MCF 10A (cell line): ENCODE measurements around the gene APBB1. TPM values are rescaled to one million over a fixed set of nuclear protein-coding genes. Genes with fewer than 3 reads are reported as not detected.

Source experiments
- BruUV-seq: library from RNA; stranded (reverse); fragments of 400-500 nt; replicated peaks from 2 replicates; lab custom pipeline; 2021; lab: Mats Ljungman, UMichigan
- CTCF ChIA-PET: fragments of 300-600 bp; sonication (Branson Sonifier 250); formaldehyde crosslinking; extraction: SDS; loops from one replicate; lab custom pipeline; 2021; ENCODE audit warnings: antibody characterized with exemption, inconsistent platforms; lab: Yijun Ruan, JAX
- POLR2A ChIA-PET: fragments of 300-600, 350-650 bp; sonication (Branson Sonifier 250); formaldehyde crosslinking; extraction: SDS; loops from one replicate; lab custom pipeline; 2020; ENCODE audit warnings: antibody characterized with exemption, inconsistent platforms; lab: Yijun Ruan, JAX
- DNase-seq: peaks from one replicate; pipeline ENCODE4 v3.0.0-alpha.2; 2018; ENCODE audit not compliant: unreplicated experiment
- H3K27ac Mint-ChIP-seq: one replicate; pipeline ENCODE4 v1.8.0; 2022; ENCODE audit warnings: mild to moderate bottlenecking, low read depth, mixed read lengths; ENCODE audit not compliant: unreplicated experiment
- H3K27me3 Mint-ChIP-seq: one replicate; pipeline ENCODE4 v1.8.0; 2022; ENCODE audit warnings: mixed read lengths; ENCODE audit not compliant: insufficient read depth, unreplicated experiment
- H3K36me3 Mint-ChIP-seq: one replicate; pipeline ENCODE4 v1.8.0; 2022; ENCODE audit warnings: mild to moderate bottlenecking, moderate library complexity, mixed read lengths; ENCODE audit not compliant: insufficient read depth, unreplicated experiment
- H3K4me1 Mint-ChIP-seq: one replicate; pipeline ENCODE4 v1.8.0; 2022; ENCODE audit warnings: mixed read lengths; ENCODE audit not compliant: insufficient read depth, unreplicated experiment
- H3K4me3 Mint-ChIP-seq: one replicate; pipeline ENCODE4 v1.8.0; 2022; ENCODE audit warnings: mild to moderate bottlenecking, moderate library complexity, mixed read lengths; ENCODE audit not compliant: unreplicated experiment
- H3K9me3 Mint-ChIP-seq: one replicate; pipeline ENCODE4 v1.8.0; 2022; ENCODE audit warnings: mixed read lengths; ENCODE audit not compliant: unreplicated experiment
- CTCF ChIP-seq: fragments of 200-600 bp; IDR thresholded peaks from one replicate; pipeline ENCODE4 v1.8.0; 2022; ENCODE audit warnings: antibody characterized with exemption, mild to moderate bottlenecking; ENCODE audit not compliant: unreplicated experiment
- intact Hi-C: fragments of 100-400 bp; cut with micrococcal nuclease; formaldehyde crosslinking; loops from 2 replicates; pipeline ENCODE4 v1.14.1; 2022
- total RNA-seq: library from RNA; stranded (reverse); gene quantifications from 2 replicates; pipeline ENCODE4 v1.2.3, GENCODE V29; 2022

Gene APBB1
- total RNA-seq, 1 experiment from 2014 or later, result 0.89 TPM

GRCh38 chr11:6385046-6385777, 33.7 kb downstream of the APBB1 start:
- no peak overlapping the region for H3K27ac Mint-ChIP-seq
- BruUV-seq, result no TSS peak
- POLR2A ChIA-PET, result interaction anchor here (0.7 to 0.9 kb wide), 2 partner anchors 40 to 60 kb away, joined by 3 to 4 read pairs; no protein-coding TSS in a partner anchor

GRCh38 chr11:6378640-6378989, 40.3 kb downstream of the APBB1 start:
- POLR2A ChIA-PET, result interaction anchor here (0.6 to 2.1 kb wide), 9 partner anchors 11 to 128 kb away, joined by 3 to 18 read pairs (median 8); partner anchors contain the start of genes ARFIP2, SMPD1, TIMM10B and TRIM3

More at GRCh38 chr11:6385046-6385777, 33.7 kb downstream of the APBB1 start:
- H3K4me3 Mint-ChIP-seq, result no peak overlapping the region
- no peaks in the 10 kb centered on the region for H3K9me3 Mint-ChIP-seq
- DNase-seq, result no peak
- H3K4me1 Mint-ChIP-seq, result peaks cover 24% of the 10 kb centered on the region
- intact Hi-C loops, result no loop called here
- CTCF ChIA-PET, result interaction anchor here (0.6 to 4.4 kb wide), 11 partner anchors 7 to 320 kb away, joined by 3 to 50 read pairs (median 4); no protein-coding TSS in a partner anchor
- no peak for TF ChIP-seq CTCF
- no peaks in the 10 kb centered on the region for H3K27me3 Mint-ChIP-seq
- H3K36me3 Mint-ChIP-seq, result no peaks in the 10 kb centered on the region

GRCh38 chr11:6377902-6378639, 40.8 kb downstream of the APBB1 start:
- CTCF ChIA-PET, result interaction anchor here (0.6 to 13.3 kb wide), 58 partner anchors 8 to 1885 kb away, joined by 3 to 469 read pairs (median 6); partner anchors contain the start of genes APBB1, DNHD1, HPX and LMO1
- no peaks in the 10 kb centered on the region for H3K9me3 Mint-ChIP-seq
- intact Hi-C loops, result loop anchor here (5.0 kb wide), 2 partner anchors 224 to 329 kb away; partner anchors contain the start of genes ILK and RRP8
- POLR2A ChIA-PET, result interaction anchor here (0.6 to 2.1 kb wide), 4 partner anchors 12 to 95 kb away, joined by 3 to 18 read pairs (median 8); partner anchors contain the start of genes SMPD1 and TRIM3
- no peak overlapping the region for H3K4me3 Mint-ChIP-seq
- TF ChIP-seq CTCF, result no peak
- H3K36me3 Mint-ChIP-seq, result no peaks in the 10 kb centered on the region
- H3K27ac Mint-ChIP-seq, result no peak overlapping the region
- peaks cover 12% of the 10 kb centered on the region for H3K27me3 Mint-ChIP-seq
- no peak for DNase-seq
- H3K4me1 Mint-ChIP-seq, result no peaks in the 10 kb centered on the region
- BruUV-seq, result no TSS peak

More at GRCh38 chr11:6378640-6378989, 40.3 kb downstream of the APBB1 start:
- DNase-seq, result no peak
- H3K4me3 Mint-ChIP-seq, result no peak overlapping the region
- TF ChIP-seq CTCF, result no peak
- CTCF ChIA-PET, result interaction anchor here (0.5 to 13.3 kb wide), 83 partner anchors 8 to 1885 kb away, joined by 3 to 469 read pairs (median 5); partner anchors contain the start of genes APBB1, ARFIP2, CNGA4 and DNHD1
- intact Hi-C loops, result loop anchor here (5.0 kb wide), 2 partner anchors 224 to 329 kb away; partner anchors contain the start of genes ILK and RRP8
- H3K27me3 Mint-ChIP-seq, result peaks cover 12% of the 10 kb centered on the region
- no peaks in the 10 kb centered on the region for H3K9me3 Mint-ChIP-seq
- no TSS peak for BruUV-seq
- H3K4me1 Mint-ChIP-seq, result no peaks in the 10 kb centered on the region
- no peak overlapping the region for H3K27ac Mint-ChIP-seq
- no peaks in the 10 kb centered on the region for H3K36me3 Mint-ChIP-seq
